ENCODE data around the gene KRT7. TPM values are rescaled to one million over a fixed set of nuclear protein-coding genes. Genes with fewer than 3 reads are reported as not detected.

The KRT7 gene
- total and polyA plus RNA-seq, 12 donors: 0.33 to 34.8 (median 8.4) TPM

- H3K4me1 ChIP-seq (replicated peaks in 1 of 2): peaks cover 5 to 16% of the 10 kb centered on the region in 2 donors
- TF ChIP-seq CTCF (IDR thresholded peaks at IDR 0.05): no peak
- no peak for TF ChIP-seq POLR2A (IDR thresholded peaks at IDR 0.05)
- H3K27ac ChIP-seq: no peak overlapping the region
- WGBS, 4 donors: 85 to 100% (median 95%) methylated on average over 2 to 3 of the region's 3 CpGs
- intact Hi-C loops (cut with DNase I): no loop called here
- H3K9me3 ChIP-seq (replicated peaks in 1 of 3): no peaks in the 10 kb centered on the region
- H3K4me3 ChIP-seq: no peak overlapping the region
- H3K27me3 ChIP-seq: no peaks in the 10 kb centered on the region
- DNase-seq: no peak
- H3K36me3 ChIP-seq (replicated peaks in 1 of 2): no peaks in the 10 kb centered on the region
Measured at GRCh38 chr12:52262286-52262685, 29.2 kb downstream of the KRT7 start.

GRCh38 chr12:52263761-52264434 is 30.9 kb downstream of the KRT7 start:
- no peak overlapping the region for H3K27ac ChIP-seq
- no peaks in the 10 kb centered on the region for H3K27me3 ChIP-seq
- no peak for TF ChIP-seq POLR2A (IDR thresholded peaks at IDR 0.05)
- TF ChIP-seq CTCF (IDR thresholded peaks at IDR 0.05): no peak
- H3K9me3 ChIP-seq (replicated peaks in 1 of 3): no peaks in the 10 kb centered on the region
- no peak overlapping the region for H3K4me3 ChIP-seq
- H3K4me1 ChIP-seq (replicated peaks in 1 of 2): peaks cover 0 to 8% of the 10 kb centered on the region in 2 donors
- H3K36me3 ChIP-seq (replicated peaks in 1 of 2): no peaks in the 10 kb centered on the region
- DNase-seq: no peak
- 78 to 97% (median 88%) methylated on average over 5 to 7 of the region's 7 CpGs for WGBS, 4 donors
- intact Hi-C loops (cut with DNase I): no loop called here

- H3K4me1 ChIP-seq (replicated peaks in 1 of 2): peaks cover 0 to 8% of the 10 kb centered on the region in 2 donors
- no peak overlapping the region for H3K27ac ChIP-seq
- no peaks in the 10 kb centered on the region for H3K36me3 ChIP-seq (replicated peaks in 1 of 2)
- DNase-seq: no peak
- WGBS, 4 donors: 66 to 84% (median 76%) methylated on average over 2 of the region's 2 CpGs
- no peak overlapping the region for H3K4me3 ChIP-seq
- intact Hi-C loops (cut with DNase I): no loop called here
- H3K9me3 ChIP-seq (replicated peaks in 1 of 3): no peaks in the 10 kb centered on the region
- no peaks in the 10 kb centered on the region for H3K27me3 ChIP-seq
- TF ChIP-seq CTCF (IDR thresholded peaks at IDR 0.05): no peak
- no peak for TF ChIP-seq POLR2A (IDR thresholded peaks at IDR 0.05)
Measured at GRCh38 chr12:52264435-52264825, 31.4 kb downstream of the KRT7 start.

- TF ChIP-seq CTCF (IDR thresholded peaks at IDR 0.05): no peak
- TF ChIP-seq POLR2A (IDR thresholded peaks at IDR 0.05): no peak
- intact Hi-C loops (cut with DNase I): no loop called here
- no peaks in the 10 kb centered on the region for H3K36me3 ChIP-seq (replicated peaks in 1 of 2)
- 83 to 100% (median 92%) methylated on average over 2 of the region's 2 CpGs for WGBS, 4 donors
- no peaks in the 10 kb centered on the region for H3K9me3 ChIP-seq (replicated peaks in 1 of 3)
- no peaks in the 10 kb centered on the region for H3K4me1 ChIP-seq (replicated peaks in 1 of 2)
- DNase-seq: peak in 1 of 7 donors; percentile 8
- H3K27me3 ChIP-seq: no peaks in the 10 kb centered on the region
- H3K4me3 ChIP-seq: no peak overlapping the region
- no peak overlapping the region for H3K27ac ChIP-seq
Measured at GRCh38 chr12:52266514-52266913, 33.5 kb downstream of the KRT7 start.
